ENCODE measurements around the gene GSTA3.
"Not testable (repeated sequence)": the region's sequence is repeated elsewhere in the genome, so short reads cannot be mapped to it uniquely, and the experiment has no call there.

Gene GSTA3

DNA sequence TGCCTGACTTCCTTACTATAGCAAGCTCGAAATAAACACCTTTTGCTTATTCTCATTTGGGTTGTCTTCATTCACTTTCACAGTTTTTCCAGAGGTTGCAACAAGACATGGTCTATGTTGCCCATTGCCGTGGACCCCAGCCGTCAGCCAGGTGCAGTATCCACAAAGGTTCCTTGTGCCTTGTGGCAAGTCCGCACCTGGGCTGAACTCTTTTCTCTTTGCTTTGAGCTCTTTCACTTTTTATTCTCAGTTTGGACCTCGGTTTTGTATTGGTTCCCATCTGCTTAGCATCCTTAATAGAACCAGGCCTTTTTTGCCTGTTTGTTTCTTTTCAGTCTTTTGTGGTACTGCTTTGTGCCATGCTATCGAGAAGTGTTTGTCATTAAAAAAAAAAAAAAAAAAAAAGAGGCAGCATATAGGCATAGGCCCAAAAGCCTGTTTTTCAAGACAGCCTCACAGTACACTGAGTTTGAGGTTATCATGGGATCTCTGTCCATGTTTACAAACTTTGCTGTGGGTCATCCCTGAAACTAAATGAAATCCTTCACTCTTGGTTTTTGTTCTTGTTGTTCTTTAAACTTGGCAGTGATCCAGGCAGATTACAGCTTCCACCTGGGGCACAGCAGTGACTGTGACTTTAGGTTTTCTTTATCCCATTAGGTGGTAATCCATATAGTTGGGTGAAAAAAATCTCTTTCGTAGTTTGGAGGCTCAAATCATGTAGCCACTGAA, 33.3 kb downstream of the GSTA3 start:
- no peaks in the 10 kb centered on the region for H3K79me1 ChIP-seq (replicated peaks; ENCODE audit: low read length, poor library complexity, severe bottlenecking)
- peak overlapping the region in 1 of 2 experiments; percentile 90 for H2BK12ac ChIP-seq (ENCODE audit: low read length in 2 of 2)
- no peak overlapping the region for H4K91ac ChIP-seq (ENCODE audit: low read length)
- peak overlapping the region in 1 of 2 experiments; percentile 17 for H3K4ac ChIP-seq (ENCODE audit: low read depth in 1 of 2, low read length in 2 of 2)
- no peaks in the 10 kb centered on the region for H3K36me3 ChIP-seq (ENCODE audit: control insufficient read depth in 1 of 2, insufficient read depth in 2 of 2, low read depth in 1 of 2, low read length in 2 of 2)
- no peak overlapping the region for H3K4me3 ChIP-seq (ENCODE audit: insufficient read depth in 1 of 2, low read depth in 1 of 2, low read length in 2 of 2)
- H3K18ac ChIP-seq (ENCODE audit: low read depth in 1 of 2, low read length in 2 of 2): peak overlapping the region in 1 of 2 experiments; percentile 60
- no peak overlapping the region for H3K4me2 ChIP-seq (ENCODE audit: low read length, poor library complexity, severe bottlenecking)
- no peak overlapping the region for H3K27ac ChIP-seq (ENCODE audit: low read length, poor library complexity, severe bottlenecking)
- WGBS: 92% methylated on average over 6 of the region's 7 CpGs
- no peak overlapping the region for H3K14ac ChIP-seq (ENCODE audit: low read length in 2 of 2)
- no peaks in the 10 kb centered on the region for H3K4me1 ChIP-seq (ENCODE audit: control insufficient read depth, insufficient read depth, low read depth, low read length)
- H3K9me3 ChIP-seq (ENCODE audit: control insufficient read depth, low read length): no peaks in the 10 kb centered on the region
- no peak overlapping the region for H3K9ac ChIP-seq (ENCODE audit: low read length)
- no peak overlapping the region for H4K8ac ChIP-seq (ENCODE audit: low read length)
- H3K23ac ChIP-seq (ENCODE audit: low read length in 2 of 2): no peak overlapping the region
- peak; percentile 59 for DNase-seq
- peak overlapping the region; percentile 49 for H2AFZ ChIP-seq (ENCODE audit: low read depth, low read length)
- no peak overlapping the region for H2BK5ac ChIP-seq (ENCODE audit: low read depth, low read length, poor library complexity, severe bottlenecking)
- H2BK15ac ChIP-seq (ENCODE audit: low read depth, poor library complexity, severe bottlenecking): no peak overlapping the region
- H2AK5ac ChIP-seq (ENCODE audit: low read length, severe bottlenecking): no peak overlapping the region
- H3K27me3 ChIP-seq (ENCODE audit: control insufficient read depth in 1 of 2, insufficient read depth in 1 of 2, low read length in 2 of 2): peaks cover 2 to 7% of the 10 kb centered on the region in 2 experiments
- no peak overlapping the region for H2BK120ac ChIP-seq (ENCODE audit: low read depth, low read length)

DNA sequence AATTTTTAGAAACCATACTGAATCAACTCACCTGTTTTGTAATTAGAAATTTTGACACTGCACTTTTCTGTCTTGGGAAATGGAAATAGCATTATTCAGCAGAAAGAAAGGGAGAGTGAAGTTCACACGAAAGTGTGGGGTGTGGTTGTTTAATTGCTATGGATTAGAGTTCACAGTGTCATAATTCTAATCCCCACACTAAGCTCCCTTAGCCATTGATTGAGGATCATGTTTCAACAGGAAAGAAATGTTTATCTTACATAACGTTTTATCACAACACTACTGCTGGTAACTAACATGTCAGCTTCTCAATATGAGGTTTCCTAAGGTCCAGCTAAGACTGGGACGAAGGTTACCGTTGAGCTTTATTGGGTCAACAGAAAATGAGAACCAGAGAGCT, 37.5 kb downstream of the GSTA3 start:
- H3K9ac ChIP-seq (ENCODE audit: low read length): no peak overlapping the region
- no peak overlapping the region for H3K4me3 ChIP-seq (ENCODE audit: insufficient read depth in 1 of 2, low read depth in 1 of 2, low read length in 2 of 2)
- no peaks in the 10 kb centered on the region for H3K36me3 ChIP-seq (ENCODE audit: control insufficient read depth in 1 of 2, insufficient read depth in 2 of 2, low read depth in 1 of 2, low read length in 2 of 2)
- no peak overlapping the region for H2BK120ac ChIP-seq (ENCODE audit: low read depth, low read length)
- H3K4me1 ChIP-seq (ENCODE audit: control insufficient read depth, insufficient read depth, low read depth, low read length): no peaks in the 10 kb centered on the region
- H3K27ac ChIP-seq (ENCODE audit: low read length, poor library complexity, severe bottlenecking): no peak overlapping the region
- no peak overlapping the region for H2BK15ac ChIP-seq (ENCODE audit: low read depth, poor library complexity, severe bottlenecking)
- H2BK5ac ChIP-seq (ENCODE audit: low read depth, low read length, poor library complexity, severe bottlenecking): no peak overlapping the region
- H3K4me2 ChIP-seq (ENCODE audit: low read length, poor library complexity, severe bottlenecking): no peak overlapping the region
- H4K91ac ChIP-seq (ENCODE audit: low read length): no peak overlapping the region
- H2AK5ac ChIP-seq (ENCODE audit: low read length, severe bottlenecking): no peak overlapping the region
- H3K18ac ChIP-seq (ENCODE audit: low read depth in 1 of 2, low read length in 2 of 2): no peak overlapping the region
- no peaks in the 10 kb centered on the region for H3K9me3 ChIP-seq (ENCODE audit: control insufficient read depth, low read length)
- no peak overlapping the region for H3K14ac ChIP-seq (ENCODE audit: low read length in 2 of 2)
- no peak overlapping the region for H3K4ac ChIP-seq (ENCODE audit: low read depth in 1 of 2, low read length in 2 of 2)
- 59% methylated on average over 3 of the region's 4 CpGs for WGBS
- peaks cover 2 to 7% of the 10 kb centered on the region in 2 experiments for H3K27me3 ChIP-seq (ENCODE audit: control insufficient read depth in 1 of 2, insufficient read depth in 1 of 2, low read length in 2 of 2)
- H3K23ac ChIP-seq (ENCODE audit: low read length in 2 of 2): no peak overlapping the region
- no peak overlapping the region for H2AFZ ChIP-seq (ENCODE audit: low read depth, low read length)
- no peaks in the 10 kb centered on the region for H3K79me1 ChIP-seq (replicated peaks; ENCODE audit: low read length, poor library complexity, severe bottlenecking)
- no peak overlapping the region for H4K8ac ChIP-seq (ENCODE audit: low read length)
- no peak overlapping the region for H2BK12ac ChIP-seq (ENCODE audit: low read length in 2 of 2)
- DNase-seq: no peak

DNA sequence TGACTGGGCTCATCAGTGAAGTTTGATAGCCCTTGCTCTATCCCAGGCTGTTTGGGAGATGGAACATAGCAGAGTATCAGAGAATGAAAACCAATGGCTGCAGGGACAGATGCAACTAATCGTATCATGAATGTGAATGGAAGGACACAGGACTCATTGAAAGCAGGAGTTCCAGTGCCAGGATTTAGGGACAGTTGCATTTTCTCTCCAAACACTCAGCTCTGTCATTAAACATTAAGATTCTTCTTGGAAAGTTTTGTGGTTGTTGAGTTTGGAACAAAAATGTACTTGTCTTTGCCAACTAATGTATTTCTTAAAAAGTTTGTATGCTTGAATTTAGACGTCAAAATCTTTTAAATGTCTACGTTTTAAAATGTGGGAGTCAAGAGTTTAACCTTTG, 37.9 kb downstream of the GSTA3 start:
- H2BK12ac ChIP-seq (ENCODE audit: low read length in 2 of 2): no peak overlapping the region
- no peak overlapping the region for H2BK15ac ChIP-seq (ENCODE audit: low read depth, poor library complexity, severe bottlenecking)
- H3K14ac ChIP-seq (ENCODE audit: low read length in 2 of 2): no peak overlapping the region
- no peaks in the 10 kb centered on the region for H3K79me1 ChIP-seq (replicated peaks; ENCODE audit: low read length, poor library complexity, severe bottlenecking)
- no peak for DNase-seq
- no peak overlapping the region for H3K18ac ChIP-seq (ENCODE audit: low read depth in 1 of 2, low read length in 2 of 2)
- H3K4ac ChIP-seq (ENCODE audit: low read depth in 1 of 2, low read length in 2 of 2): no peak overlapping the region
- 100% methylated on average over 1 of the region's 3 CpGs for WGBS
- no peak overlapping the region for H3K9ac ChIP-seq (ENCODE audit: low read length)
- H3K27me3 ChIP-seq (ENCODE audit: control insufficient read depth in 1 of 2, insufficient read depth in 1 of 2, low read length in 2 of 2): peaks cover 2 to 7% of the 10 kb centered on the region in 2 experiments
- H3K27ac ChIP-seq (ENCODE audit: low read length, poor library complexity, severe bottlenecking): no peak overlapping the region
- no peak overlapping the region for H2AK5ac ChIP-seq (ENCODE audit: low read length, severe bottlenecking)
- no peak overlapping the region for H3K23ac ChIP-seq (ENCODE audit: low read length in 2 of 2)
- no peak overlapping the region for H3K4me2 ChIP-seq (ENCODE audit: low read length, poor library complexity, severe bottlenecking)
- H3K4me1 ChIP-seq (ENCODE audit: control insufficient read depth, insufficient read depth, low read depth, low read length): no peaks in the 10 kb centered on the region
- no peak overlapping the region for H4K8ac ChIP-seq (ENCODE audit: low read length)
- H3K4me3 ChIP-seq (ENCODE audit: insufficient read depth in 1 of 2, low read depth in 1 of 2, low read length in 2 of 2): no peak overlapping the region
- H2BK5ac ChIP-seq (ENCODE audit: low read depth, low read length, poor library complexity, severe bottlenecking): no peak overlapping the region
- no peak overlapping the region for H4K91ac ChIP-seq (ENCODE audit: low read length)
- H3K36me3 ChIP-seq (ENCODE audit: control insufficient read depth in 1 of 2, insufficient read depth in 2 of 2, low read depth in 1 of 2, low read length in 2 of 2): no peaks in the 10 kb centered on the region
- no peaks in the 10 kb centered on the region for H3K9me3 ChIP-seq (ENCODE audit: control insufficient read depth, low read length)
- no peak overlapping the region for H2BK120ac ChIP-seq (ENCODE audit: low read depth, low read length)
- H2AFZ ChIP-seq (ENCODE audit: low read depth, low read length): no peak overlapping the region

DNA sequence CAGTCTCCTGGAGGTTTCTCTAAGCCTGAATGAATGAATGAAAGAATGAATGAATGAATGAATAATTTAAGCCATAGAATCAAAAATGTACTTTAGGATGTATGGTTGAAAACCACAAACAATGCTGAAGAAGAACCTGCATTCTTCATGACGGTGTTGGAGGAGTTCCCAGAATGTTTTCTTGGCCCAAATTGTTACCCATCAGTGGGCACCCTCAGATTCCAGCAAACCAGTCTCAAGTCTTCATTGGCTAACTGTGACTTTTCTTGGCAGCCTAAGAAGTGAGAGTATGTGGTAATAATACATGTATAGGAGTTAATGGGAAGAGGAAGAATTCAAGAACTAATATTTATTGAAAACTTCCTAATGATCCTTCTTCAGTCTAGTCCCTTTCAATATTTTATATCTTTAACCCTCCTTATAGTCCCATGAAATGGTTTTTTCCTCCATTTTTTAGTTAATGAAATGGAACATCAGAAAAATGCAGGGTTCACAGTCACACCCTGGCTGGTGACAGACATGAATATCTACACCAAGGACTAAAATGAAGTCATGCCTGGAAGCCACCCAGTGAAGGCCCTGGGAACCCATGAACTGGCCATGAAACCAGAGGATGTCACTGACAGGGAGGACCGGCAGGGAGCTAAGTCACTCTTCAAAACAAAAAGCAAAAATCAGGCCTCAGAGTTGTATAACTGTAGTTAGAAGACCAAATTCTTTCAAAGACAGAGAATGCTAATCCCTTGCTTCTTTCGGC, 39.0 kb downstream of the GSTA3 start:
- not testable (repeated sequence) for H3K4me3 ChIP-seq (ENCODE audit: insufficient read depth in 1 of 2, low read depth in 1 of 2, low read length in 2 of 2); H4K91ac ChIP-seq (ENCODE audit: low read length); H3K9me3 ChIP-seq (ENCODE audit: control insufficient read depth, low read length); H3K27ac ChIP-seq (ENCODE audit: low read length, poor library complexity, severe bottlenecking); H2BK120ac ChIP-seq (ENCODE audit: low read depth, low read length); H3K14ac ChIP-seq (ENCODE audit: low read length in 2 of 2); H3K79me1 ChIP-seq (replicated peaks; ENCODE audit: low read length, poor library complexity, severe bottlenecking); H2AK5ac ChIP-seq (ENCODE audit: low read length, severe bottlenecking); H3K4me2 ChIP-seq (ENCODE audit: low read length, poor library complexity, severe bottlenecking); H2BK5ac ChIP-seq (ENCODE audit: low read depth, low read length, poor library complexity, severe bottlenecking); H3K4ac ChIP-seq (ENCODE audit: low read depth in 1 of 2, low read length in 2 of 2); DNase-seq; H4K8ac ChIP-seq (ENCODE audit: low read length); H2BK15ac ChIP-seq (ENCODE audit: low read depth, poor library complexity, severe bottlenecking); H3K23ac ChIP-seq (ENCODE audit: low read length in 2 of 2); H3K4me1 ChIP-seq (ENCODE audit: control insufficient read depth, insufficient read depth, low read depth, low read length); H3K9ac ChIP-seq (ENCODE audit: low read length); H2BK12ac ChIP-seq (ENCODE audit: low read length in 2 of 2); H3K36me3 ChIP-seq (ENCODE audit: control insufficient read depth in 1 of 2, insufficient read depth in 2 of 2, low read depth in 1 of 2, low read length in 2 of 2); H3K18ac ChIP-seq (ENCODE audit: low read depth in 1 of 2, low read length in 2 of 2); H3K27me3 ChIP-seq (ENCODE audit: control insufficient read depth in 1 of 2, insufficient read depth in 1 of 2, low read length in 2 of 2); H2AFZ ChIP-seq (ENCODE audit: low read depth, low read length)
- 92% methylated on average over 2 of the region's 3 CpGs for WGBS

Measured in mesenchymal stem cell (in vitro differentiated cells and primary cell).